ENCODE data around the gene SH3BP4.

- no peak for TF ChIP-seq JUND (IDR thresholded peaks at IDR 0.05; ENCODE audit: low read length)
- TF ChIP-seq KDM5A (IDR thresholded peaks at IDR 0.05; ENCODE audit: low read length) = no peak
- no peak for TF ChIP-seq TEAD4 (IDR thresholded peaks at IDR 0.05; ENCODE audit: low read depth, low read length)
- no peak for TF ChIP-seq PHF8 (conservative IDR thresholded peaks at IDR 0.05; ENCODE audit: low read depth, low read length)
- TF ChIP-seq CTCF (IDR thresholded peaks at IDR 0.05; ENCODE audit: control extremely low read depth in 1 of 3, insufficient read depth in 1 of 3, low read depth in 1 of 3, low read length in 3 of 3) = no peak
- TF ChIP-seq MAX (IDR thresholded peaks at IDR 0.05) = no peak
Measured at GRCh38 chr2:235083822-235084221, 132.0 kb downstream of the SH3BP4 start.
